GM12874 (cell line): ENCODE results near the gene CCL4L2.

Source experiments
- TF ChIP-seq, protein P1 (sequence below): IDR thresholded peaks from 2 replicates; pipeline ENCODE4 v1.5.1; 2011; ENCODE audit warnings: low read depth, mild to moderate bottlenecking, control low read depth, low read length, moderate library complexity; ENCODE audit not compliant: insufficient read depth

CCL4L2 gene

DNA sequence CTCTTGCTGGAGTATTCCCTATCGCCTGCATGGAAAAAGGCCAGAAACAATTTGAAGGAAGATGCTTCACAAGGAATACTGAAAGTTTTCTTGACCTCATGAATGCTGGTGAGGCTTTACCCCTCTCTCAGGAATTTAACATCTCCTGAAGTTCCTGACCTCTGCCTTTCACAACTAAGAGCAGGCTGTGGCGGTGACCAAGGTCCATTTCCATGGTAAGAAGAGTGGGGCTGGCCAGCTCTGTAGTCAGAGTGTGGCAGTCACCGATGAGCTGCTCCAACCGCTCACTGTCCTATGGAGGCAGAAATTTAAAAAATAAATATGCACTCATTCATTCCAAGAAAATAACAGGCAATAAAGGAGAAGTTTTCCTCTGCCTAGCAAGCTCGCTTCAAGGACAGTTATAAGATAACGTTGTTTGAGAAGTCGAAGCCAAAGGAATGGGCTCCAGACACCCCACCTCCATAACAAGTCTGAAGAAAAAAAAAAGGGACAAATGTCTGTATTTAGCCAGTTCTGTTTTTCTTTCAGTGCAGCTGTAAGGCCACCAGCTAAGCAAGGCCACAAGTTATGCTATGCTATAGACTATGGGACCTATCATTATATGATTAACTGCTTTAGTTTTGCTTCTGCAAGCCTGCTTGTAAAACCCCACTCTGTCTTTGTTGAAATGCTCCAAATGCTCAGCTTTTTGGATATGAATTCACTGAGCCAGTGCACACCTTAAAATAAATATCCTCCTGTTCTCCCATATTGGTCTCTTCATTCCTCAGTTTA, 6.0 kb upstream of the CCL4L2 start:
- TF ChIP-seq, protein P1, sequence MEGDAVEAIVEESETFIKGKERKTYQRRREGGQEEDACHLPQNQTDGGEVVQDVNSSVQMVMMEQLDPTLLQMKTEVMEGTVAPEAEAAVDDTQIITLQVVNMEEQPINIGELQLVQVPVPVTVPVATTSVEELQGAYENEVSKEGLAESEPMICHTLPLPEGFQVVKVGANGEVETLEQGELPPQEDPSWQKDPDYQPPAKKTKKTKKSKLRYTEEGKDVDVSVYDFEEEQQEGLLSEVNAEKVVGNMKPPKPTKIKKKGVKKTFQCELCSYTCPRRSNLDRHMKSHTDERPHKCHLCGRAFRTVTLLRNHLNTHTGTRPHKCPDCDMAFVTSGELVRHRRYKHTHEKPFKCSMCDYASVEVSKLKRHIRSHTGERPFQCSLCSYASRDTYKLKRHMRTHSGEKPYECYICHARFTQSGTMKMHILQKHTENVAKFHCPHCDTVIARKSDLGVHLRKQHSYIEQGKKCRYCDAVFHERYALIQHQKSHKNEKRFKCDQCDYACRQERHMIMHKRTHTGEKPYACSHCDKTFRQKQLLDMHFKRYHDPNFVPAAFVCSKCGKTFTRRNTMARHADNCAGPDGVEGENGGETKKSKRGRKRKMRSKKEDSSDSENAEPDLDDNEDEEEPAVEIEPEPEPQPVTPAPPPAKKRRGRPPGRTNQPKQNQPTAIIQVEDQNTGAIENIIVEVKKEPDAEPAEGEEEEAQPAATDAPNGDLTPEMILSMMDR: no peak

DNA sequence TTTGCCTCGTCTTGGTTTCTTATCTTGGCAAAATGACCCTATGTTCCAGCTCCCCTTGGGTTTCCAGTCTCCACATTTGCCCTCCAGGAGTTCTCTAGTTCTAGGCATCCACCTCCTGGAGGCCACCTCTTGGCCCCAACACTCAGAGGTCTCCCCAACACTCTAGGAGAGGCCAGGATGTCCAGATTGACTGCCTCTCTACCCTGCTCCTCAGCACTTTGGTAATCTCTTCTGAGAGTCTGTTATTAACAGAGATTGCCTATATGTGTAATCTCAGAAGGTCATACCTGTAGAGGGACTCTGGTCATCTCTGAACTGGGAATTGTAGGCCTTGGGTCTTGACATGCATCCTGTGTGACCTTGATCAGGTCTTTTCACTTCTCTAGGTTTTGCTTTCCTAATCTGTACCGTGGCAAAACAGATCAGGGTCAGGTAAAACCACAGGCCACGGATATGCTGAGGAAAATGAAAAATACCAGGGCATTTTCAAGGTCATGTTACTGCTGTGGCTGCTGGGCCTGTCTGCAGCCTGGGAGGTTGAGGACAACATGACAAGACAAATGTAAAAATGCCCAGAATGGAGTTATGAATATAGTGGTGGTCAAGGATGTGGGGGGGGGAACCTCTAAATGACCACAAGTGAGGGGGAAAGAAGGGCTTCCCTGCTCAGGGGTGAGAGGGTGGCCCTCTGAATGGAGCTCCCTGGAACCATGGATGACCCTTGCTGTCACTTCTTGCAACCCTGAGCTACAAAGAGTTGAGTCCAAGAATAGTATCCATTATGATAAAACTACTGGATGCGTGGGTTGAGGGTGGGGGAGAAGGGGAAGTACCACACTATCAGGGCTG, 5.0 kb upstream of the CCL4L2 start:
- TF ChIP-seq, protein P1: no peak

DNA sequence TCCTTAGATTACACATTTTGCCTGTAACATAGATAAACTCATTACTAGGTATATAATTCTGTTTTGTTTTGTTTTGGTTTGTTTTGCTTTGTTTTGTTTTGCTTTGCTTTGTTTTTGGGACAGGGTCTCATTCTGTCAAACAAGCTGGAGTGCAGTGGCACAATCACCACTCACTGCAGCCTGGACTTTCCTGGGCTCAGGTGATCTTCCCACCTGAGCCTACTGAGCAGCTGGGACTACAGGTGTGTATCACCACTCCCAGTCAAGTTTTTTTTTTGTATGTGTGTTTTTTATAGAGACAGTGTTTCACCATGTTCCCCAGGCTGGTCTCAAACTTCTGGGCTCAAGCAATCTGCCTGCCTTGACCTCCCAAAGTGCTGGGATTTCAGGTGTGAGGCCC, 1.3 kb upstream of the CCL4L2 start:
- TF ChIP-seq, protein P1: no peak

DNA sequence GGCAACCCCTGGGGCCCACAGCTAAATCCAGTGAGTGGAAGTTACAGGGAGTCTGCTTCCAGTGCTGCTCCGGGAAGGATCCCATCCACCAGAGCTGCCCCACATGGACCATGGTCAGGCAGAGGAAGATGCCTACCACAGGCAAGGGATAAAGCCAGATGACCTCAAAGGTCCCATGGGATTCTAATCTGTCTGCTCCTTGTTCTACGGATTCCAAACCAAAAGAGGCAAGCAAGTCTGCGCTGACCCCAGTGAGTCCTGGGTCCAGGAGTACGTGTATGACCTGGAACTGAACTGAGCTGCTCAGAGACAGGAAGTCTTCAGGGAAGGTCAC, 1.4 kb downstream of the CCL4L2 start:
- TF ChIP-seq, protein P1: no peak

DNA sequence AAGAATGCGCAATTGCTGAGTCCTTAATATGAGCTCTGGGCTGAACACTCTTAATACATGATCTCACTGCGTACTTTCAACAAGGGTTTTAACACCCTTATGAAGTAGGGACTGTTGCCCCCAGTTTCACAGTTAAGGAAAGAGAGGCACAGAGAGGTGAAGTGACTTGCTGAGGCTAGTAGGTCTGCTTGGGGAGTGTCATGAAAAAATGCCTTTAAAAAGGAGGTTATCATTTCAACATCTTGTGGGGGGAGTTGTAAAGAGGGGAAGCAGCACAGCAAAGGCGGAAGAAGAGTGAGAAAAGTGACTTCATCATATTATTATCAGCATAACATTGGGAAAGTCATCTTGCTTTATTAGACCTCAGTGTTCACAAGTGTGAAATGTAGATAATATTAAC, 2.1 kb downstream of the CCL4L2 start:
- TF ChIP-seq, protein P1: no peak

DNA sequence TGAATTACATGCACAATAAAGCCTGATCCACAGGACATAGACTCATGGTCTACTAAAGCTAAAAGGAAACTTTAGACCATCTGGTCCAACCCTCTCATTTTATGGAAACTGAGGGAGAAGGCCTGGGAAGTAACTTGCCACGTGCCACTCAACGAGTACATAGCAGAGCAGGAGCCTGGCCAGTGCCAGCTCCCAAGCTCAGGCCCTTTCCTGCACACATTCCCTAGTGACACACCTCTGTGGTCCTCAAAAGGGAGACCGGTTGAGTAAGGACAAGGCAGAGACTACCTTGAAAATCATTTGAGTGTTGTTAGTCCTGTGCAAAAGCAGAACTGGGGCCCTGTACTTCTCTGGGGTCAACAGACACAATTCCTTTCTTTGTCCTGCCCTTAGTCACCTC, 2.8 kb downstream of the CCL4L2 start:
- TF ChIP-seq, protein P1: no peak

DNA sequence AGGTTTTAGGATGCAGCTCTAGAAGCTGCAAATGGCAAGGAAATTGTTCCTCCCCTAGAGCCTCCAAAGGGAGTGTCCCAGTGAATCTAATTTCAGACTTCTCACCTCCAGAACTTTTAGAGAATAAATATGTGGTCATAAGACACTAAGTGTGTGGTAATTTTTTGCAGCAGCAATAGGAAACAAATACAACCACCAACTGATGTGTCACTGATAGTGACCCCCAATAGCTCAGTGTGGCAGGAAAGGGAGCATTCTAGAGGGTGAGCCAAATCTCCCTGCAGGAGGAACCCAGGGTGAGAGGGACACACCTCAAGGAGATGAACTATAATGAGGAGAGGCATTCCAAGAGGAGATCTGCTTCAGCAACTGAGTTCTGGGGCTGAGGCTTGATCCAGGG, 4.1 kb downstream of the CCL4L2 start:
- TF ChIP-seq, protein P1: no peak
